Osteoblast (primary cell): ENCODE data around the gene PLCG1. TPM values are rescaled to one million over a fixed set of nuclear protein-coding genes. Genes with fewer than 3 reads are reported as not detected.

Experiments used
- DNase-seq: peaks from one replicate; pipeline ENCODE4 v3.0.0; 2011; ENCODE audit warnings: low spot score, mixed read lengths; ENCODE audit not compliant: insufficient read length; ENCODE audit errors: missing footprints
- H2AFZ ChIP-seq: 2 replicates; pipeline ENCODE4 v1.6.0; 2011; ENCODE audit warnings: mild to moderate bottlenecking, low read length
- H3K27ac ChIP-seq: 2 replicates; pipeline ENCODE4 v1.5.1; 2011; ENCODE audit warnings: mild to moderate bottlenecking, low read depth, low read length, moderate library complexity
- H3K27me3 ChIP-seq: 2 replicates; pipeline ENCODE4 v1.6.0; 2012; ENCODE audit warnings: mild to moderate bottlenecking, control low read depth, inconsistent platforms, low read length, moderate library complexity; ENCODE audit not compliant: insufficient read depth
- H3K36me3 ChIP-seq: 2 replicates; pipeline ENCODE4 v1.5.1; 2011; ENCODE audit warnings: mild to moderate bottlenecking, low read length, control low read depth, moderate library complexity; ENCODE audit not compliant: insufficient read depth
- H3K4me1 ChIP-seq: 2 replicates; pipeline ENCODE4 v1.5.1; 2011; ENCODE audit warnings: mild to moderate bottlenecking, low read length, control low read depth, moderate library complexity; ENCODE audit not compliant: insufficient read depth
- H3K4me2 ChIP-seq: 2 replicates; pipeline ENCODE4 v1.6.0; 2011; ENCODE audit warnings: mild to moderate bottlenecking, low read length; ENCODE audit not compliant: insufficient read depth
- H3K4me3 ChIP-seq: fragments of 200-600 bp; sonication (generic); 3 replicates; pipeline ENCODE4 v1.5.1; 2012; ENCODE audit warnings: mild to moderate bottlenecking, low read length, inconsistent platforms; ENCODE audit not compliant: insufficient read depth
- H3K79me2 ChIP-seq: 2 replicates; pipeline ENCODE4 v1.6.0; 2012; ENCODE audit warnings: mild to moderate bottlenecking, low read length, control low read depth, inconsistent platforms; ENCODE audit not compliant: insufficient read depth
- H3K9me3 ChIP-seq: 2 replicates; pipeline ENCODE4 v1.5.1; 2011; ENCODE audit warnings: low read depth, low read length, control low read depth
- H4K20me1 ChIP-seq: 2 replicates; pipeline ENCODE4 v1.6.0; 2012; ENCODE audit warnings: mild to moderate bottlenecking, low read length, control low read depth; ENCODE audit not compliant: insufficient read depth
- total RNA-seq: library from RNA; depleted of rRNA; stranded (reverse); fragments of >200 nt; gene quantifications from 2 replicates; pipeline ENCODE4 v1.2.3, GENCODE V29; 2012
- TF ChIP-seq, protein P1 (sequence below): IDR thresholded peaks from 2 replicates; pipeline ENCODE4 v1.5.1; 2011; ENCODE audit warnings: mild to moderate bottlenecking, low read depth, low read length, moderate library complexity; ENCODE audit errors: extremely low read depth

The PLCG1 gene
- total RNA-seq, 1 donor = 72.4 TPM

DNA sequence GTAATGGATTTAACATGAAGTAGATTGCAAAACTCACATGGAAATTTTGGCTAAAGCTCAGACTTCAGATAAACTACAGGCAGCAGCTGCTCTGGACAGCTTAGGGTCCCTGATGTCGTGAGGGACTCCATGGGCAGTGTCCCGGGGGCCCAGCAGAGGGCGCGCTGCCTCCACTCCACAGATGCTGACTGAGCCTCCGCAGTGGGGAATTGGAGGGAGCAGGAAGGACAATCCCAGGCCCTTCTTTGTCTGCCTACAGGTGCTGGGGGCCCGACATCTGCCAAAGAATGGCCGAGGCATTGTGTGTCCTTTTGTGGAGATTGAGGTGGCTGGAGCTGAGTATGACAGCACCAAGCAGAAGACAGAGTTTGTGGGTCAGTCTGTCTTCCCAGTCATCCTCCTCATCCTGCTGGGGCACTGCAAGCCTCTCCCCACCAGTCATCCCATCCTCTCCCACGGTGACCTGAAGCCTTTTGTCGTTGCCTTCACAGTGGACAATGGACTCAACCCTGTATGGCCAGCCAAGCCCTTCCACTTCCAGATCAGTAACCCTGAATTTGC, 35.9 kb downstream of the PLCG1 start:
- Histone ChIP-seq H3K27me3 (no peaks in the 10 kb centered on the region), H3K9me3 (no peaks in the 10 kb centered on the region), H3K4me3 (no peak overlapping the region), H3K4me2 (no peak overlapping the region), H4K20me1 (peaks cover 9% of the 10 kb centered on the region), H3K27ac (no peak overlapping the region), H3K4me1 (peaks cover 17% of the 10 kb centered on the region), H2AFZ (no peak overlapping the region), H3K36me3 (peaks cover 65% of the 10 kb centered on the region), H3K79me2 (peaks cover 8% of the 10 kb centered on the region)
- TF ChIP-seq, protein P1, sequence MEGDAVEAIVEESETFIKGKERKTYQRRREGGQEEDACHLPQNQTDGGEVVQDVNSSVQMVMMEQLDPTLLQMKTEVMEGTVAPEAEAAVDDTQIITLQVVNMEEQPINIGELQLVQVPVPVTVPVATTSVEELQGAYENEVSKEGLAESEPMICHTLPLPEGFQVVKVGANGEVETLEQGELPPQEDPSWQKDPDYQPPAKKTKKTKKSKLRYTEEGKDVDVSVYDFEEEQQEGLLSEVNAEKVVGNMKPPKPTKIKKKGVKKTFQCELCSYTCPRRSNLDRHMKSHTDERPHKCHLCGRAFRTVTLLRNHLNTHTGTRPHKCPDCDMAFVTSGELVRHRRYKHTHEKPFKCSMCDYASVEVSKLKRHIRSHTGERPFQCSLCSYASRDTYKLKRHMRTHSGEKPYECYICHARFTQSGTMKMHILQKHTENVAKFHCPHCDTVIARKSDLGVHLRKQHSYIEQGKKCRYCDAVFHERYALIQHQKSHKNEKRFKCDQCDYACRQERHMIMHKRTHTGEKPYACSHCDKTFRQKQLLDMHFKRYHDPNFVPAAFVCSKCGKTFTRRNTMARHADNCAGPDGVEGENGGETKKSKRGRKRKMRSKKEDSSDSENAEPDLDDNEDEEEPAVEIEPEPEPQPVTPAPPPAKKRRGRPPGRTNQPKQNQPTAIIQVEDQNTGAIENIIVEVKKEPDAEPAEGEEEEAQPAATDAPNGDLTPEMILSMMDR = peak; percentile 97
- peak; percentile 97 for DNase-seq

GRCh38 chr20:41173791-41174341, 36.5 kb downstream of the PLCG1 start:
- H3K4me3 ChIP-seq = no peak overlapping the region
- H3K79me2 ChIP-seq = peaks cover 11% of the 10 kb centered on the region
- H2AFZ ChIP-seq = no peak overlapping the region
- peaks cover 60% of the 10 kb centered on the region for H3K36me3 ChIP-seq
- no peaks in the 10 kb centered on the region for H3K27me3 ChIP-seq
- TF ChIP-seq, protein P1 = no peak
- DNase-seq = no peak
- no peak overlapping the region for H3K4me2 ChIP-seq
- peaks cover 4% of the 10 kb centered on the region for H4K20me1 ChIP-seq
- H3K9me3 ChIP-seq = no peaks in the 10 kb centered on the region
- H3K4me1 ChIP-seq = peaks cover 23% of the 10 kb centered on the region
- H3K27ac ChIP-seq = no peak overlapping the region

GRCh38 chr20:41174373-41174772, 37.0 kb downstream of the PLCG1 start:
- Histone ChIP-seq H3K27me3 (no peaks in the 10 kb centered on the region), H4K20me1 (peaks cover 3% of the 10 kb centered on the region), H3K36me3 (peaks cover 54% of the 10 kb centered on the region), H3K27ac (no peak overlapping the region), H3K9me3 (no peaks in the 10 kb centered on the region), H2AFZ (no peak overlapping the region), H3K4me2 (no peak overlapping the region), H3K4me3 (no peak overlapping the region), H3K79me2 (peaks cover 14% of the 10 kb centered on the region), H3K4me1 (peaks cover 28% of the 10 kb centered on the region)
- TF ChIP-seq, protein P1 = no peak
- DNase-seq = no peak

DNA sequence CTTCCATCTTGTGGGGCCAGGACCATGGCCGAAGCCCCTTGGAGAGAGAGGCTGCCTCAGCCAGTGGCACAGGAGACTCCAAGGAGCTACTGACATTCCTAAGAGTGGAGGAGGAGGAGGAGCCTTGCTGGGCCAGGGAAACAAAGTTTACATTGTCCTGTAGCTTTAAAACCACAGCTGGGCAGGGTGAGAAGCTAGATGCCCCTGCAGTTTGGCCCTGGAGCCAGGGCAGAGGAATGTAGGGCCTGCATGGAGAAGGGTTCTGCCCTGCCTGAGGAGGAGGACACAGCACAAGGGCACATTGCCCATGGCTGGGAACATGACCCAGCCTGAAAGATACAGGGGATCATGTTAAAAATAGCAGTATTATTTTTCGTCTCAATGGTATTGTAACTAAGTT, 37.4 kb downstream of the PLCG1 start:
- no peak overlapping the region for H3K4me2 ChIP-seq
- peaks cover 29% of the 10 kb centered on the region for H3K4me1 ChIP-seq
- H2AFZ ChIP-seq = no peak overlapping the region
- H3K9me3 ChIP-seq = no peaks in the 10 kb centered on the region
- H3K4me3 ChIP-seq = no peak overlapping the region
- DNase-seq = no peak
- H3K36me3 ChIP-seq = peaks cover 50% of the 10 kb centered on the region
- H3K27ac ChIP-seq = no peak overlapping the region
- no peaks in the 10 kb centered on the region for H3K27me3 ChIP-seq
- peaks cover 3% of the 10 kb centered on the region for H4K20me1 ChIP-seq
- H3K79me2 ChIP-seq = peaks cover 16% of the 10 kb centered on the region
- TF ChIP-seq, protein P1 = no peak
